WTC11 (cell line): ENCODE data around the gene MAGEA8. TPM values are rescaled to one million over a fixed set of nuclear protein-coding genes. Genes with fewer than 3 reads are reported as not detected.

Source experiments
- ATAC-seq: fragments of 200-7000 bp; cut with Tn5 transposase; 2 replicates; pipeline ENCODE4 v1.10.0; 2021; ENCODE audit warnings: mild to moderate bottlenecking, moderate library complexity
- CTCF ChIA-PET: fragments of 300-600 bp; sonication (Branson Sonifier 250); formaldehyde crosslinking; loops from one replicate; lab custom pipeline; 2021; ENCODE audit warnings: antibody characterized with exemption; lab: Charles Lee
- POLR2A ChIA-PET: fragments of 350-600 bp; sonication (Branson Sonifier 250); formaldehyde crosslinking; loops from one replicate; lab custom pipeline; 2021; ENCODE audit warnings: antibody characterized with exemption; lab: Charles Lee
- DNase-seq: peaks from one replicate; pipeline ENCODE4 v3.0.0; 2021; ENCODE audit warnings: low spot score
- H3K27ac Mint-ChIP-seq: 2 replicates; pipeline ENCODE4 v1.8.0; 2021; ENCODE audit warnings: mixed read lengths
- H3K27me3 Mint-ChIP-seq: 2 replicates; pipeline ENCODE4 v1.8.0; 2021; ENCODE audit warnings: low read depth, mild to moderate bottlenecking, moderate library complexity, mixed read lengths
- H3K36me3 Mint-ChIP-seq: 2 replicates; pipeline ENCODE4 v1.8.0; 2021; ENCODE audit warnings: mixed read lengths
- H3K4me1 Mint-ChIP-seq: 2 replicates; pipeline ENCODE4 v1.8.0; 2022; ENCODE audit warnings: mixed read lengths
- H3K4me3 Mint-ChIP-seq: 2 replicates; pipeline ENCODE4 v1.8.0; 2021; ENCODE audit warnings: mild to moderate bottlenecking, moderate library complexity, mixed read lengths
- H3K9me3 Mint-ChIP-seq: 2 replicates; pipeline ENCODE4 v1.8.0; 2021; ENCODE audit warnings: mixed read lengths
- ATF2 ChIP-seq: sonication (generic); formaldehyde crosslinking; IDR thresholded peaks from 2 replicates; pipeline ENCODE4 v1.8.1; 2022; ENCODE audit warnings: low read depth, missing genetic modification reagents, borderline replicate concordance
- CREB1 ChIP-seq: sonication (generic); formaldehyde crosslinking; IDR thresholded peaks from 2 replicates; pipeline ENCODE4 v1.8.0; 2023; ENCODE audit warnings: mild to moderate bottlenecking, missing genetic modification reagents
- CREM ChIP-seq: sonication (generic); formaldehyde crosslinking; IDR thresholded peaks from 2 replicates; pipeline ENCODE4 v1.8.1; 2022; ENCODE audit warnings: mild to moderate bottlenecking, missing genetic modification reagents, moderate library complexity
- CTCF ChIP-seq: fragments of 200-600 bp; IDR thresholded peaks from 2 replicates; pipeline ENCODE4 v1.8.0; 2022; ENCODE audit warnings: antibody characterized with exemption
- FOXJ3 ChIP-seq: sonication (generic); formaldehyde crosslinking; IDR thresholded peaks from 2 replicates; pipeline ENCODE4 v1.9.0; 2021; ENCODE audit warnings: missing genetic modification reagents, mild to moderate bottlenecking, borderline replicate concordance
- GTF2I ChIP-seq: fragments of 250-450 bp; sonication (Bioruptor Pico); conservative IDR thresholded peaks from 2 replicates; pipeline ENCODE4 v1.4.0; 2021; ENCODE audit warnings: mild to moderate bottlenecking
- JUN ChIP-seq: sonication (generic); formaldehyde crosslinking; IDR thresholded peaks from 2 replicates; pipeline ENCODE4 v1.8.0; 2023; ENCODE audit warnings: mild to moderate bottlenecking, missing genetic modification reagents
- MLX ChIP-seq: sonication (generic); formaldehyde crosslinking; IDR thresholded peaks from 2 replicates; pipeline ENCODE4 v1.8.1; 2023; ENCODE audit warnings: mild to moderate bottlenecking, missing genetic modification reagents, moderate library complexity
- NFYB ChIP-seq: sonication (generic); formaldehyde crosslinking; conservative IDR thresholded peaks from 2 replicates; pipeline ENCODE4 v1.8.0; 2022; ENCODE audit warnings: low read depth, missing genetic modification reagents
- OVOL2 ChIP-seq: fragments of 250-450 bp; sonication (Bioruptor Pico); IDR thresholded peaks from 2 replicates; pipeline ENCODE4 v1.9.0; 2021; ENCODE audit warnings: mild to moderate bottlenecking, borderline replicate concordance
- PRRX2 ChIP-seq: fragments of 250-450 bp; sonication (Bioruptor Pico); IDR thresholded peaks from 2 replicates; pipeline ENCODE4 v1.8.0; 2021; ENCODE audit warnings: mild to moderate bottlenecking
- SMAD3 ChIP-seq: sonication (generic); formaldehyde crosslinking; IDR thresholded peaks from 2 replicates; pipeline ENCODE4 v1.8.0; 2022; ENCODE audit warnings: missing genetic modification reagents, mild to moderate bottlenecking, borderline replicate concordance
- SOX15 ChIP-seq: fragments of 250-450 bp; sonication (Bioruptor Pico); IDR thresholded peaks from 2 replicates; pipeline ENCODE4 v1.9.0; 2021; ENCODE audit warnings: mild to moderate bottlenecking
- SP1 ChIP-seq: sonication (generic); formaldehyde crosslinking; conservative IDR thresholded peaks from 2 replicates; pipeline ENCODE4 v1.8.1; 2022; ENCODE audit warnings: missing genetic modification reagents
- STAT6 ChIP-seq: sonication (generic); formaldehyde crosslinking; conservative IDR thresholded peaks from 2 replicates; pipeline ENCODE4 v1.8.1; 2023; ENCODE audit warnings: mild to moderate bottlenecking, low read depth, missing genetic modification reagents, moderate library complexity
- TCF7 ChIP-seq: sonication (generic); formaldehyde crosslinking; IDR thresholded peaks from 2 replicates; pipeline ENCODE4 v1.8.0; 2022; ENCODE audit warnings: mild to moderate bottlenecking, low read depth, missing genetic modification reagents, moderate library complexity
- TEAD1 ChIP-seq: sonication (generic); formaldehyde crosslinking; IDR thresholded peaks from 2 replicates; pipeline ENCODE4 v1.8.0; 2022; ENCODE audit warnings: mild to moderate bottlenecking, missing genetic modification reagents
- TP53 ChIP-seq: sonication (generic); formaldehyde crosslinking; IDR thresholded peaks from 2 replicates; pipeline ENCODE4 v1.8.1; 2023; ENCODE audit warnings: mild to moderate bottlenecking, missing genetic modification reagents
- USF1 ChIP-seq: sonication (generic); formaldehyde crosslinking; IDR thresholded peaks from 2 replicates; pipeline ENCODE4 v1.8.0; 2022; ENCODE audit warnings: mild to moderate bottlenecking, missing genetic modification reagents
- ZNF396 ChIP-seq: fragments of 250-450 bp; sonication (Bioruptor Pico); IDR thresholded peaks from 2 replicates; pipeline ENCODE4 v1.8.0; 2021; ENCODE audit warnings: mild to moderate bottlenecking, moderate library complexity, borderline replicate concordance
- ZNF416 ChIP-seq: fragments of 250-450 bp; sonication (Bioruptor Pico); IDR thresholded peaks from 2 replicates; pipeline ENCODE4 v1.9.0; 2021; ENCODE audit warnings: mild to moderate bottlenecking, inconsistent platforms
- ZNF425 ChIP-seq: fragments of 250-450 bp; sonication (Bioruptor Pico); conservative IDR thresholded peaks from 2 replicates; pipeline ENCODE4 v1.9.0; 2021; ENCODE audit warnings: mild to moderate bottlenecking
- ZNF512 ChIP-seq: sonication (generic); formaldehyde crosslinking; IDR thresholded peaks from 2 replicates; pipeline ENCODE4 v1.8.1; 2022; ENCODE audit warnings: missing genetic modification reagents, borderline replicate concordance
- total RNA-seq: library from RNA; stranded (reverse); gene quantifications from 3 replicates; pipeline ENCODE4 v1.2.3, GENCODE V29; 2021

The MAGEA8 gene
- total RNA-seq, 1 experiment from 2014 or later, result not detected

- DNase-seq, result no peak
- Mint-ChIP-seq H3K4me3 (no peak overlapping the region), H3K36me3 (no peaks in the 10 kb centered on the region), H3K9me3 (0 out of 2 replicates have a peak, but pooled peaks cover 3% of the 10 kb centered on the region), H3K27ac (no peak overlapping the region), H3K4me1 (peaks cover 9% of the 10 kb centered on the region), H3K27me3 (no peaks in the 10 kb centered on the region)
- no peak for ATAC-seq
- CTCF ChIA-PET, result no interaction called here
- no peak for TF ChIP-seq GTF2I (CRISPR knock-in tag)
- POLR2A ChIA-PET, result no interaction called here
Measured at GRCh38 chrX:149867488-149867887, 13.5 kb upstream of the MAGEA8 start.

GRCh38 chrX:149870840-149871239, 10.1 kb upstream of the MAGEA8 start:
- Mint-ChIP-seq H3K4me3 (no peak overlapping the region), H3K9me3 (0 out of 2 replicates have a peak, but pooled peaks cover 3% of the 10 kb centered on the region), H3K36me3 (no peaks in the 10 kb centered on the region), H3K4me1 (peaks cover 9% of the 10 kb centered on the region), H3K27ac (no peak overlapping the region), H3K27me3 (peaks cover 2% of the 10 kb centered on the region; the same call in 1 of the 2 replicates)
- TF ChIP-seq PRRX2 (CRISPR knock-in tag), result no peak
- TF ChIP-seq SMAD3 (CRISPR knock-in tag), result no peak
- TF ChIP-seq CTCF, result no peak
- no peak for TF ChIP-seq ZNF416 (CRISPR knock-in tag)
- no peak for TF ChIP-seq ATF2 (CRISPR knock-in tag)
- TF ChIP-seq MLX, result no peak
- TF ChIP-seq TCF7 (CRISPR knock-in tag), result no peak
- no peak for TF ChIP-seq TEAD1
- TF ChIP-seq NFYB (CRISPR knock-in tag), result no peak
- TF ChIP-seq SOX15, result no peak
- TF ChIP-seq TP53 (CRISPR knock-in tag), result no peak
- TF ChIP-seq SP1 (CRISPR knock-in tag), result no peak
- no peak for TF ChIP-seq JUN (CRISPR knock-in tag)
- TF ChIP-seq CREM, result no peak
- POLR2A ChIA-PET, result no interaction called here
- CTCF ChIA-PET, result no interaction called here
- DNase-seq, result no peak
- no peak for ATAC-seq

- POLR2A ChIA-PET, result no interaction called here
- no peak for TF ChIP-seq ZNF396 (CRISPR knock-in tag)
- no peak for TF ChIP-seq ZNF512
- no peak for TF ChIP-seq OVOL2 (CRISPR knock-in tag)
- TF ChIP-seq ZNF425 (CRISPR knock-in tag), result no peak
- no peak for TF ChIP-seq STAT6 (CRISPR knock-in tag)
- no peak for TF ChIP-seq GTF2I (CRISPR knock-in tag)
- no peak for TF ChIP-seq USF1 (CRISPR knock-in tag)
- no peak for TF ChIP-seq FOXJ3 (CRISPR knock-in tag)
- TF ChIP-seq CREB1 (CRISPR knock-in tag), result no peak
Measured at GRCh38 chrX:149871433-149871832, 9.6 kb upstream of the MAGEA8 start.

More at GRCh38 chrX:149871433-149871832, 9.6 kb upstream of the MAGEA8 start:
- CTCF ChIA-PET, result interaction anchor here (1.3 to 1.5 kb wide), 3 partner anchors 18 to 67 kb away, joined by 4 to 10 read pairs (median 5); partner anchors contain the start of gene EOLA2
- Mint-ChIP-seq H3K4me1 (peaks cover 9% of the 10 kb centered on the region), H3K27me3 (peaks cover 2% of the 10 kb centered on the region; the same call in 1 of the 2 replicates), H3K9me3 (0 out of 2 replicates have a peak, but pooled peaks cover 3% of the 10 kb centered on the region), H3K36me3 (no peaks in the 10 kb centered on the region), H3K27ac (no peak overlapping the region), H3K4me3 (no peak overlapping the region)
- DNase-seq (no peak), ATAC-seq (no peak)
